GM23338 (cell line): ENCODE results near the gene GBP7. TPM values are rescaled to one million over a fixed set of nuclear protein-coding genes. Genes with fewer than 3 reads are reported as not detected.

Source experiments
- ATAC-seq: fragments of 200-7000 bp; cut with Tn5 transposase; 3 replicates; pipeline ENCODE4 v1.9.1; 2020
- DNase-seq: peaks from one replicate; pipeline ENCODE4 v3.0.0-alpha.2; 2015; ENCODE audit warnings: low spot score
- H2AFZ ChIP-seq: fragments of 200-600 bp; sonication (generic); 2 replicates; pipeline ENCODE4 v1.8.0; 2016; ENCODE audit warnings: antibody characterized with exemption, mild to moderate bottlenecking, moderate library complexity
- H3F3A ChIP-seq: fragments of 200-600 bp; sonication (generic); replicated peaks from 2 replicates; pipeline ENCODE4 v1.8.0; 2017; ENCODE audit warnings: antibody characterized with exemption, mixed run types, low read depth
- H3K27ac ChIP-seq: fragments of 200-600 bp; sonication (generic); 2 replicates; pipeline ENCODE4 v1.6.1; 2016; ENCODE audit warnings: low read depth
- H3K27me3 ChIP-seq: fragments of 200-600 bp; sonication (generic); 2 replicates; pipeline ENCODE4 v1.8.0; 2016; ENCODE audit warnings: mild to moderate bottlenecking, mixed run types, moderate library complexity; ENCODE audit not compliant: insufficient read depth
- H3K36me3 ChIP-seq: fragments of 200-600 bp; sonication (generic); 2 replicates; pipeline ENCODE4 v1.8.0; 2016; ENCODE audit warnings: mild to moderate bottlenecking; ENCODE audit not compliant: insufficient read depth
- H3K4me1 ChIP-seq: fragments of 200-600 bp; sonication (generic); 2 replicates; pipeline ENCODE4 v1.8.0; 2016; ENCODE audit warnings: mild to moderate bottlenecking, moderate library complexity; ENCODE audit not compliant: insufficient read depth
- H3K4me2 ChIP-seq: fragments of 200-600 bp; sonication (generic); 2 replicates; pipeline ENCODE4 v1.7.1; 2017; ENCODE audit warnings: mixed run types
- H3K4me3 ChIP-seq: fragments of 200-600 bp; sonication (generic); 2 replicates; pipeline ENCODE4 v1.6.1; 2016; ENCODE audit warnings: mixed run types
- H3K79me2 ChIP-seq: fragments of 200-600 bp; sonication (generic); replicated peaks from 2 replicates; pipeline ENCODE4 v1.8.0; 2017; ENCODE audit warnings: mild to moderate bottlenecking; ENCODE audit not compliant: insufficient read depth
- H3K9me2 ChIP-seq: fragments of 200-600 bp; sonication (generic); 2 replicates; pipeline ENCODE4 v1.8.0; 2017; ENCODE audit not compliant: insufficient read depth
- H4K20me1 ChIP-seq: fragments of 200-600 bp; sonication (generic); replicated peaks from 2 replicates; pipeline ENCODE4 v1.8.0; 2017; ENCODE audit warnings: mild to moderate bottlenecking; ENCODE audit not compliant: insufficient read depth
- H3K27ac Mint-ChIP-seq: 2 replicates; pipeline ENCODE4 v1.8.0; 2020; ENCODE audit warnings: inconsistent platforms, mild to moderate bottlenecking, moderate library complexity, mixed read lengths
- H3K27me3 Mint-ChIP-seq: 3 replicates; pipeline ENCODE4 v1.8.0; 2022; ENCODE audit warnings: low read depth, mild to moderate bottlenecking, moderate library complexity, mixed read lengths, inconsistent platforms; ENCODE audit not compliant: insufficient read depth, poor library complexity
- H3K36me3 Mint-ChIP-seq: 3 replicates; pipeline ENCODE4 v1.8.0; 2021; ENCODE audit warnings: low read depth, mild to moderate bottlenecking, inconsistent platforms, moderate library complexity, mixed read lengths
- H3K4me1 Mint-ChIP-seq: 3 replicates; pipeline ENCODE4 v1.8.0; 2020; ENCODE audit warnings: mild to moderate bottlenecking, inconsistent platforms, mixed read lengths
- H3K4me3 Mint-ChIP-seq: 3 replicates; pipeline ENCODE4 v1.8.0; 2021; ENCODE audit warnings: moderate library complexity, mild to moderate bottlenecking, inconsistent platforms, mixed read lengths
- H3K9me3 Mint-ChIP-seq: 3 replicates; pipeline ENCODE4 v1.8.0; 2020; ENCODE audit warnings: moderate library complexity, mild to moderate bottlenecking, inconsistent platforms, mixed read lengths
- CREB1 ChIP-seq: fragments of 250-450 bp; sonication (Bioruptor Pico); IDR thresholded peaks from 2 replicates; pipeline ENCODE4 v1.5.0; 2020; ENCODE audit warnings: low read depth, mild to moderate bottlenecking, moderate library complexity
- CTCF ChIP-seq, 2 experiments: fragments of 200-600 bp in 1 of 2; sonication (generic) in 1 of 2; conservative IDR thresholded peaks; 2 replicates each; pipeline versions ENCODE4 v1.5.1 to v1.6.1; 2016 to 2017; ENCODE audit warnings: antibody characterized with exemption in 2 of 2, low read depth in 2 of 2, mild to moderate bottlenecking in 2 of 2, moderate library complexity in 1 of 2
- ETS1 ChIP-seq: IDR thresholded peaks from 2 replicates; pipeline ENCODE4 v1.6.1; 2016; ENCODE audit warnings: antibody characterized with exemption
- EZH2 ChIP-seq: fragments of 200-600 bp; sonication (generic); IDR thresholded peaks from one replicate; pipeline ENCODE4 v1.8.0; 2017; ENCODE audit warnings: antibody characterized with exemption, mild to moderate bottlenecking, low read depth; ENCODE audit not compliant: unreplicated experiment
- EZH2phosphoT487 ChIP-seq: fragments of 200-600 bp; sonication (generic); IDR thresholded peaks from one replicate; pipeline ENCODE4 v1.8.1; 2018; ENCODE audit warnings: antibody characterized with exemption; ENCODE audit not compliant: unreplicated experiment
- JUNB ChIP-seq: IDR thresholded peaks from one replicate; pipeline ENCODE4 v1.6.1; 2016; ENCODE audit warnings: antibody characterized with exemption; ENCODE audit not compliant: unreplicated experiment
- NANOG ChIP-seq: IDR thresholded peaks from 2 replicates; pipeline ENCODE4 v1.6.1; 2016; ENCODE audit warnings: antibody characterized with exemption, borderline replicate concordance
- POLR2AphosphoS5 ChIP-seq: IDR thresholded peaks from 2 replicates; pipeline ENCODE4 v1.6.1; 2016; ENCODE audit warnings: antibody characterized with exemption, low read depth
- REST ChIP-seq: IDR thresholded peaks from one replicate; pipeline ENCODE4 v1.6.1; 2018; ENCODE audit warnings: antibody characterized with exemption; ENCODE audit not compliant: unreplicated experiment
- STAT1 ChIP-seq: IDR thresholded peaks from one replicate; pipeline ENCODE4 v1.6.1; 2016; ENCODE audit warnings: antibody characterized with exemption; ENCODE audit not compliant: unreplicated experiment
- ZNF331 ChIP-seq: fragments of 250-450 bp; sonication (Bioruptor Pico); IDR thresholded peaks from 2 replicates; pipeline ENCODE4 v1.5.0; 2020; ENCODE audit warnings: low read depth, mild to moderate bottlenecking, moderate library complexity
- polyA plus RNA-seq: library from polyadenylated mRNA; unstranded; fragments of >200 nt; fragmentation: Nextera tagmentation; extraction: Ambion mirVana; gene quantifications from 2 replicates; pipeline ENCODE4 v1.2.1, GENCODE V29; 2016
- total RNA-seq: library from RNA; depleted of rRNA; stranded (reverse); fragments of >200 nt; shearing (Covaris generic); gene quantifications from 2 replicates; pipeline ENCODE4 v1.2.3, GENCODE V29; 2014

The GBP7 gene
- total and polyA plus RNA-seq, 2 experiments from 2014 or later = not detected

- H3K9me2 ChIP-seq = no peaks in the 10 kb centered on the region
- H3K27ac ChIP-seq = no peak within 1 kb of the TSS
- H3K4me1 Mint-ChIP-seq = peaks cover 6% of the 10 kb centered on the region; the same call in 2 of the 3 replicates
- H3K4me3 ChIP-seq = no peak within 1 kb of the TSS
- H3K4me1 ChIP-seq = no peaks in the 10 kb centered on the region
- H2AFZ ChIP-seq = peak within 1 kb of the TSS; percentile 92
- H3K36me3 Mint-ChIP-seq = no peaks in the 10 kb centered on the region
- H3K27ac Mint-ChIP-seq = no peak within 1 kb of the TSS
- H3K27me3 Mint-ChIP-seq = no peaks in the 10 kb centered on the region
- peaks cover 1% of the 10 kb centered on the region; the same call in 1 of the 3 replicates for H3K9me3 Mint-ChIP-seq
- H3K4me3 Mint-ChIP-seq = no peak within 1 kb of the TSS; the same call in 2 of the 3 replicates
- DNase-seq (peak; percentile 46), ATAC-seq (peak; percentile 94)
- no peaks in the 10 kb centered on the region for H3K27me3 ChIP-seq
- peak within 1 kb of the TSS; percentile 11; the same call in 1 of the 2 replicates for H3K4me2 ChIP-seq
- H4K20me1 ChIP-seq = no peaks in the 10 kb centered on the region
- H3K36me3 ChIP-seq = no peaks in the 10 kb centered on the region
- TF ChIP-seq REST (no peak), CREB1 (CRISPR knock-in tag) (no peak), JUNB (no peak), EZH2 (no peak), ZNF331 (no peak), EZH2phosphoT487 (no peak), NANOG (no peak), POLR2AphosphoS5 (no peak), ETS1 (no peak)
- no peaks in the 10 kb centered on the region for H3K79me2 ChIP-seq
- no peaks in the 10 kb centered on the region for H3F3A ChIP-seq
Observed at GRCh38 chr1:89198491-89199072, 22.8 kb upstream of the GBP7 start, which contains the start of gene GBP4. GBP4 (minus strand) TSS chr1:89198942; CDS start chr1:89198834, 108 bp downstream.

GRCh38 chr1:89198081-89198480 lies 22.3 kb upstream of the GBP7 start:
- Mint-ChIP-seq H3K27me3 (no peaks in the 10 kb centered on the region), H3K36me3 (no peaks in the 10 kb centered on the region), H3K27ac (no peak overlapping the region), H3K4me1 (peaks cover 6% of the 10 kb centered on the region; the same call in 2 of the 3 replicates), H3K9me3 (no peaks in the 10 kb centered on the region), H3K4me3 (no peak overlapping the region)
- Histone ChIP-seq H4K20me1 (no peaks in the 10 kb centered on the region), H3K79me2 (no peaks in the 10 kb centered on the region), H3K27ac (no peak overlapping the region), H3K9me2 (no peaks in the 10 kb centered on the region), H3K4me2 (no peak overlapping the region), H3F3A (no peaks in the 10 kb centered on the region), H2AFZ (peak overlapping the region; percentile 92), H3K4me1 (no peaks in the 10 kb centered on the region), H3K4me3 (no peak overlapping the region), H3K36me3 (no peaks in the 10 kb centered on the region), H3K27me3 (no peaks in the 10 kb centered on the region)
- TF ChIP-seq CTCF (conservative IDR thresholded peaks at IDR 0.05; ENCODE audit: low read depth in 2 of 2) (no peak), ETS1 (no peak), STAT1 (no peak), ZNF331 (no peak)
- ATAC-seq (peak; percentile 53), DNase-seq (peak; percentile 21)
